GM12864 (cell line): Measurements from ENCODE around the gene CCSER1.

Experiments
- DNase-seq: peaks from one replicate; pipeline ENCODE4 v3.0.0-alpha.2; 2011; ENCODE audit warnings: low read depth
- H3K4me3 ChIP-seq: 2 replicates; pipeline ENCODE4 v1.5.1; 2011; ENCODE audit warnings: mild to moderate bottlenecking, low read depth, low read length, control low read depth
- TF ChIP-seq, protein P1 (sequence below): IDR thresholded peaks from 2 replicates; pipeline ENCODE4 v1.5.1; 2011; ENCODE audit warnings: low read depth, mild to moderate bottlenecking, moderate library complexity, low read length, control low read depth, inconsistent platforms; ENCODE audit errors: missing control alignments

CCSER1 gene

DNA sequence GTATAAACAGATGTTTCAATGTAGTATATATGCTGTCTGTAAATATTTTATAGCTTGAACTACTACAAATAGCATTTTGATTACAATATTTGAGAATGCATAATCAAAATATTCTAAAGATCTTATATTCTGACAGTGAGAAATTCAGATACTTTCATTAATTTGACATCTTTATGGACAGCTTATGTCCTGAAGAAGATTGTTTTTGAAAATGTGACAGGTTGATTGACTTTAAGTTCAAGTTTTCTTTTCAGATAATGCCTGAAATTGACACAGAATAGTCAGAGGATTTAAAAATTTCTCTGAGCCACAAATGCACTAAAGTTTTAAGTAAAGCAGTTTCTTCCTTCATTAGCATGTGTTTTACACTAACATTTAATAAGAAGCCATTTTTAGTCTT is 799.8 kb downstream of the CCSER1 start:
- TF ChIP-seq, protein P1, sequence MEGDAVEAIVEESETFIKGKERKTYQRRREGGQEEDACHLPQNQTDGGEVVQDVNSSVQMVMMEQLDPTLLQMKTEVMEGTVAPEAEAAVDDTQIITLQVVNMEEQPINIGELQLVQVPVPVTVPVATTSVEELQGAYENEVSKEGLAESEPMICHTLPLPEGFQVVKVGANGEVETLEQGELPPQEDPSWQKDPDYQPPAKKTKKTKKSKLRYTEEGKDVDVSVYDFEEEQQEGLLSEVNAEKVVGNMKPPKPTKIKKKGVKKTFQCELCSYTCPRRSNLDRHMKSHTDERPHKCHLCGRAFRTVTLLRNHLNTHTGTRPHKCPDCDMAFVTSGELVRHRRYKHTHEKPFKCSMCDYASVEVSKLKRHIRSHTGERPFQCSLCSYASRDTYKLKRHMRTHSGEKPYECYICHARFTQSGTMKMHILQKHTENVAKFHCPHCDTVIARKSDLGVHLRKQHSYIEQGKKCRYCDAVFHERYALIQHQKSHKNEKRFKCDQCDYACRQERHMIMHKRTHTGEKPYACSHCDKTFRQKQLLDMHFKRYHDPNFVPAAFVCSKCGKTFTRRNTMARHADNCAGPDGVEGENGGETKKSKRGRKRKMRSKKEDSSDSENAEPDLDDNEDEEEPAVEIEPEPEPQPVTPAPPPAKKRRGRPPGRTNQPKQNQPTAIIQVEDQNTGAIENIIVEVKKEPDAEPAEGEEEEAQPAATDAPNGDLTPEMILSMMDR, result no peak
- DNase-seq, result no peak
- H3K4me3 ChIP-seq, result no peak overlapping the region

DNA sequence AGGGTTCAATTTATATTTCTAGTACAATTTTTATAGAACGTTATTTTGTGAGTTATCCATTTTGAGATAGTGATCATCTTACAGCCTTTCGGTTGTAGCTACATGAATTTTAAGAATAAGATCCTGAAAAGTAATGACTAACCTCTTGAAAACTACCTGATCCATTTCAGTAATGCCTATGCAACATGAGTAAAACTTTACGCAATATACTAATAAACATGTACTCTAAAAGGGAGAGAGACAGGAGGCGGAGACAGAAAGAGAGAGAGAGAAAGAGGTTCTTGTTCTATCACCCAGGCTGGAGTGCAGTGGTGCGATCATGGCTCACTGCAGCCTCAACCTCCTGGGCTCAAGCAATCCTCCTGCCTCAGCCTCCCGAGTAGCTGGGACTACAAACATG is 816.1 kb downstream of the CCSER1 start:
- TF ChIP-seq, protein P1, result no peak
- H3K4me3 ChIP-seq, result no peak overlapping the region
- DNase-seq, result no peak

DNA sequence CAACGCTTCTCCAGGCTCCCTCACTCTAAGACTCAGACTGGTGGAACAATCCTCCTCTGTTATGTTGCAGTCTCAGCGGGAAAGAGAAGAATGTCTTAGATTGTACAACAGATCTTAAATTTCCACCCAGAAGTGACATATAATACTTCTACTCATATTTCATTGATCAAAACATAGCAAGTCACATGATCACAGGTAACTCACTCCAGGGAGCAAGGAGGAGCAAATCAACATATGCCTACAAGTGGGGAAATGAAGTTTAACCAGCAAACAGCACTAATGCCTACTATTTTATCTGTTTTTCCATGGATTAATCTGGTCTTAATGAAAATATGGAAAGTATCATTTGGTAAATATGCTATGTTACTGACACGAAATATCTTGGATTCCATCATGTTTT is 819.8 kb downstream of the CCSER1 start:
- TF ChIP-seq, protein P1, result no peak
- H3K4me3 ChIP-seq, result no peak overlapping the region
- DNase-seq, result no peak

DNA sequence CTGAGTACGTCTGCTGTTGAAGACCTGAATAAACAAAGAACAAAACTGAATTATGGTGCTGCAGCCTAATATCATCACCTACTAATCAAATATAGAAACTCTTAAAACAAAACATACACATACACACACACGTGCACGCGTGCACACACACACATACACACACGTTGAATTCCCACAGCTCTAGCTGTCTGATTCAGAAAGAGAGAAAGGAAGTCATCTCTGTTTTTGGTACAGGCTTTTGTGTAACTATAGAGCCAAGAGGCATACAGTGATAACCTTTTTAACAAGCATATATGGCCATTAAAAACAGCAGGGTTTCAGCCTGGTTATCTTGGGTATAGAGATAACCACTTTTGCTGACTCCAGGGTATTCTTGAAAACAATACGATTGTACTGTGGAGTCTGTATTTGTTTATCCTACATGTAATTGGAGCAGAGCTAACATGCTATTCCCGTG is 823.2 kb downstream of the CCSER1 start:
- no peak for DNase-seq
- TF ChIP-seq, protein P1, result no peak
- no peak overlapping the region for H3K4me3 ChIP-seq

DNA sequence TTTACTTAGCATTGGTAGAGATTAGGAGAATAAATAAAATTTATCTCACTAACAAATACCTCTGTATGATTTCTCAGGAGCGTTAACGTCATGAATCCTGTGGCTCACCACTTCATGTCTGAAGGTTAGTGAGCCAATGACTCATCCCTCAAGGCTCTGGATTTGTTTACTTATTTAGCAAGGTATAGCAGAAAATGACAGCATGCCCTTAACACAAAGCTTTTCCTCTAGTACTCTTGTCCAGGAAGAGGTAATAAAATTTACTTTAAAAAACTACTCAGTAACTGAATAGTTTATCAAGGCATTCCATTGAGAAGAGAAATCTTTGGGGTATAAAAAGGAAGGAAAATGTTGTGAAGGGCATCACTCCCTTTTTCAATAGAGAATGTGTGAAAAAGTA is 823.8 kb downstream of the CCSER1 start:
- TF ChIP-seq, protein P1, result no peak
- no peak for DNase-seq
- no peak overlapping the region for H3K4me3 ChIP-seq

DNA sequence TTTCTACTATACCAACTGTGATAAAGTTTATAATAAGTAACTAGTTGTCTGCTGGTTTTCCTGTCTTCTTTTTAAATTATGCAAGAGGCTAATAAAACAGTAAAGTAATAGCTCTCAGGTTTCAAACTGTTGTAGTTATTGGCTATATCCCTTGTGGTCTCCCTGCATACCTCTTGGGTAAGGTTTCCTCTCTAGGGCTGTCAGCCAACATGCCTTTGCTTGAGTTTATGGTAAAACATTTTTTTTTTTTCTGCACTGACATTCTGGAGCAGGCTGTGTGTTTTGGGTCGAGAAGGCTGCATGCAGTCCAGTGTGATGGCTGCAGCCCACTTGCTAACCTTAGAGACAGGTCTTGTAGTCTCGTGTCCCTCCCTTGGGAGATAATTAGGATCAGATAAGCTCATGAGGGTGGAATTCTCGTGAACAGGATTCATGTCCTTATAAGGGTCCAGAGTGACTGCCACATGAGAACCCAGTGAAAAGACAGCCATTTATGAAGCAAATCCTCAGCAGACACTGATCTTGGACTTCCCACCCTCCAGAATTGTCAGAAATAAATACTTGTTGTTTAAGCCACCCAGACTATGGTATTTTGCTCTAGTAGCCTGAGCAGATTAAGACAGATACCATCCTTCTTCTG is 831.2 kb downstream of the CCSER1 start:
- DNase-seq, result no peak
- TF ChIP-seq, protein P1, result no peak
- H3K4me3 ChIP-seq, result no peak overlapping the region

DNA sequence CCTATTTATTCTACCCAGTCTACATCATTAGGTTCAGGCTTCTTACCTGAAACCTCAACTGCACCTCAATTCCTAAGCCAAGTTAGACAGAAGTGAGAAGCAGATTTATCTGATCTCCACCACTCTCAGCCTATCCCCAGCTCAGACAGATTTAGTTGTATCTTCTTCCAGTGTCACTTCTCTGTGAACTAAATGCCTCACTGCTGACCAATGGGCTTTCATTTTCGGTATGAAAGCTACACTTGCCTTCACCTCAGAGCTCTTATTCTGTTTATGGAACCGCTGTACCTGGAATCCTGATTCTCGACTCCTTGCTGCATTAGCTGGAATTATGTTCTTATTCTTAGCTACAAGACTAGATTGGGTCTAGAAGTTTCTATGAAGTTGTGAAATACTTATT is 833.2 kb downstream of the CCSER1 start:
- no peak overlapping the region for H3K4me3 ChIP-seq
- TF ChIP-seq, protein P1, result no peak
- DNase-seq, result no peak
